ENCODE data around the gene YBX2. TPM values are rescaled to one million over a fixed set of nuclear protein-coding genes. Genes with fewer than 3 reads are reported as not detected.

Gene YBX2
- total RNA-seq, 1 experiment from 2014 or later = 0.65 TPM

GRCh38 chr17:7238420-7239090, 55.9 kb downstream of the YBX2 start:
- Histone ChIP-seq H3K27me3 (ENCODE audit: insufficient read depth, low read depth) (no peaks in the 10 kb centered on the region), H3K79me2 (ENCODE audit: low read depth) (peaks cover 66% of the 10 kb centered on the region), H3K27ac (peak overlapping the region; percentile 80), H4K20me1 (ENCODE audit: insufficient read depth) (peaks cover 11% of the 10 kb centered on the region), H3F3A (ENCODE audit: insufficient read depth, low read depth) (peaks cover 66% of the 10 kb centered on the region), H3K36me3 (ENCODE audit: low read depth) (peaks cover 32% of the 10 kb centered on the region), H3K4me1 (replicated peaks; ENCODE audit: insufficient read depth) (peaks cover 37% of the 10 kb centered on the region), H3K4me3 (peak overlapping the region; percentile 93), H3K9me2 (ENCODE audit: insufficient read depth) (no peaks in the 10 kb centered on the region), H2AFZ (no peak overlapping the region; the same call in 1 of the 2 replicates), H3K4me2 (peak overlapping the region; percentile 56), H3K9me3 (ENCODE audit: insufficient read depth, low read depth) (no peaks in the 10 kb centered on the region)
- TSS peak; percentile 24 for BruUV-seq (replicated peaks)
- ChIA-PET CTCF (interaction anchor here (0.7 to 1.4 kb wide), 3 partner anchors 18 to 193 kb away, joined by 4 to 8 read pairs (median 8); partner anchors contain the start of gene TMEM256), POLR2A (ENCODE audit: unreplicated experiment) (interaction anchor here (0.6 kb wide), 1 partner anchor 291 kb away, joined by 3 read pairs; no protein-coding TSS in a partner anchor)
- intact Hi-C loops (cut with micrococcal nuclease; ENCODE audit: unreplicated experiment) = loop anchor here (1.0 to 2.0 kb wide), 2 partner anchors 14 to 24 kb away; partner anchors contain the start of gene ELP5
- TF ChIP-seq EZH2 (IDR thresholded peaks at IDR 0.05; ENCODE audit: low read depth) = no peak
- TF ChIP-seq CTCF (conservative IDR thresholded peaks at IDR 0.05) = no peak
- DNase-seq = no peak

Other genes with a start within 250 kb of the YBX2 start
- gene CLEC10A, start 214.4 kb downstream of the YBX2 start, total RNA-seq (2021) = not detected in 2 replicates
- gene ASGR2, start 179.8 kb downstream of the YBX2 start, total RNA-seq (2021) = not detected in 2 replicates
- 3.5 and 5.9 TPM in 2 replicates for gene ASGR1, start 115.3 kb downstream of the YBX2 start, total RNA-seq (2021)
- 27.1 and 32.8 TPM in 2 replicates for gene DLG4, start 74.8 kb downstream of the YBX2 start, total RNA-seq (2021)
- gene ACADVL, start 74.7 kb downstream of the YBX2 start, total RNA-seq (2021) = 531 and 604 TPM in 2 replicates
- gene DVL2, start 60.1 kb downstream of the YBX2 start, total RNA-seq (2021) = 77.9 and 86.8 TPM in 2 replicates
- 64.5 and 65.8 TPM in 2 replicates for gene PHF23, start 55.2 kb downstream of the YBX2 start, total RNA-seq (2021)
- 424 and 457 TPM in 2 replicates for gene GABARAP, start 52.2 kb downstream of the YBX2 start, total RNA-seq (2021)
- gene CTDNEP1, start 42.9 kb downstream of the YBX2 start, total RNA-seq (2021) = 173 and 203 TPM in 2 replicates
- 31.8 and 45.1 TPM in 2 replicates for gene ELP5, start 42.4 kb downstream of the YBX2 start, total RNA-seq (2021)
- 390 and 442 TPM in 2 replicates for gene CLDN7, start 32.2 kb downstream of the YBX2 start, total RNA-seq (2021)
- gene SLC2A4, start 12.9 kb downstream of the YBX2 start, total RNA-seq (2021) = 1.5 and 1.6 TPM in 2 replicates
- 806 and 1,298 TPM in 2 replicates for gene EIF5A, start 13.0 kb upstream of the YBX2 start, total RNA-seq (2021)
- gene GPS2, start 20.7 kb upstream of the YBX2 start, total RNA-seq (2021) = 43.5 and 61.3 TPM in 2 replicates
- 46.5 and 57.9 TPM in 2 replicates for gene NEURL4, start 34.7 kb upstream of the YBX2 start, total RNA-seq (2021)
- 10.9 and 28.5 TPM in 2 replicates for gene ACAP1, start 41.9 kb upstream of the YBX2 start, total RNA-seq (2021)
- 16.4 and 18.3 TPM in 2 replicates for gene KCTD11, start 57.5 kb upstream of the YBX2 start, total RNA-seq (2021)
- 0.45 and 0.50 TPM in 2 replicates for gene TMEM95, start 60.5 kb upstream of the YBX2 start, total RNA-seq (2021)
- gene TNK1, start 86.5 kb upstream of the YBX2 start, total RNA-seq (2021) = 15.8 and 18.8 TPM in 2 replicates
- 53.0 and 64.5 TPM in 2 replicates for gene PLSCR3, start 99.9 kb upstream of the YBX2 start, total RNA-seq (2021)
- gene TMEM256, start 109.5 kb upstream of the YBX2 start, total RNA-seq (2021) = 55.4 and 91.7 TPM in 2 replicates
- 86.3 and 98.8 TPM in 2 replicates for gene NLGN2, start 113.2 kb upstream of the YBX2 start, total RNA-seq (2021)
- gene SPEM1, start 125.7 kb upstream of the YBX2 start, total RNA-seq (2021) = 0.83 and 1.1 TPM in 2 replicates
- 0.50 TPM in 1 of 2 replicates, not detected in the other for gene SPEM2, start 131.0 kb upstream of the YBX2 start, total RNA-seq (2021)
- gene SPEM3, start 134.2 kb upstream of the YBX2 start, total RNA-seq (2021) = not detected in 2 replicates
- gene TMEM102, start 140.8 kb upstream of the YBX2 start, total RNA-seq (2021) = 17.0 and 20.7 TPM in 2 replicates
- gene FGF11, start 144.9 kb upstream of the YBX2 start, total RNA-seq (2021) = 15.2 and 23.2 TPM in 2 replicates
- 31.9 and 53.4 TPM in 2 replicates for gene CHRNB1, start 150.4 kb upstream of the YBX2 start, total RNA-seq (2021)
- 50.6 and 54.0 TPM in 2 replicates for gene ZBTB4, start 185.0 kb upstream of the YBX2 start, total RNA-seq (2021)
- gene SLC35G6, start 186.8 kb upstream of the YBX2 start, total RNA-seq (2021) = not detected in 2 replicates
- 149 and 166 TPM in 2 replicates for gene POLR2A, start 189.7 kb upstream of the YBX2 start, total RNA-seq (2021)

Data from PC-9 (cell line).